WTC11 (cell line): Measurements from ENCODE around the gene CDH1. TPM values are rescaled to one million over a fixed set of nuclear protein-coding genes. Genes with fewer than 3 reads are reported as not detected.
A peak's percentile ranks its signal among the peaks of the same experiment; 100 is the strongest.

Source experiments
- ATAC-seq: fragments of 200-7000 bp; cut with Tn5 transposase; 2 replicates; pipeline ENCODE4 v1.10.0; 2021; ENCODE audit warnings: mild to moderate bottlenecking, moderate library complexity
- CTCF ChIA-PET: fragments of 300-600 bp; sonication (Branson Sonifier 250); formaldehyde crosslinking; loops from one replicate; lab custom pipeline; 2021; ENCODE audit warnings: antibody characterized with exemption; lab: Charles Lee
- POLR2A ChIA-PET: fragments of 350-600 bp; sonication (Branson Sonifier 250); formaldehyde crosslinking; loops from one replicate; lab custom pipeline; 2021; ENCODE audit warnings: antibody characterized with exemption; lab: Charles Lee
- DNase-seq: peaks from one replicate; pipeline ENCODE4 v3.0.0; 2021; ENCODE audit warnings: low spot score
- H3K27ac Mint-ChIP-seq: 2 replicates; pipeline ENCODE4 v1.8.0; 2021; ENCODE audit warnings: mixed read lengths
- H3K27me3 Mint-ChIP-seq: 2 replicates; pipeline ENCODE4 v1.8.0; 2021; ENCODE audit warnings: low read depth, mild to moderate bottlenecking, moderate library complexity, mixed read lengths
- H3K36me3 Mint-ChIP-seq: 2 replicates; pipeline ENCODE4 v1.8.0; 2021; ENCODE audit warnings: mixed read lengths
- H3K4me1 Mint-ChIP-seq: 2 replicates; pipeline ENCODE4 v1.8.0; 2022; ENCODE audit warnings: mixed read lengths
- H3K4me3 Mint-ChIP-seq: 2 replicates; pipeline ENCODE4 v1.8.0; 2021; ENCODE audit warnings: mild to moderate bottlenecking, moderate library complexity, mixed read lengths
- H3K9me3 Mint-ChIP-seq: 2 replicates; pipeline ENCODE4 v1.8.0; 2021; ENCODE audit warnings: mixed read lengths
- CREB1 ChIP-seq: sonication (generic); formaldehyde crosslinking; IDR thresholded peaks from 2 replicates; pipeline ENCODE4 v1.8.0; 2023; ENCODE audit warnings: mild to moderate bottlenecking, missing genetic modification reagents
- FOXJ3 ChIP-seq: sonication (generic); formaldehyde crosslinking; IDR thresholded peaks from 2 replicates; pipeline ENCODE4 v1.9.0; 2021; ENCODE audit warnings: missing genetic modification reagents, mild to moderate bottlenecking, borderline replicate concordance
- FOXK1 ChIP-seq: sonication (generic); formaldehyde crosslinking; IDR thresholded peaks from 2 replicates; pipeline ENCODE4 v1.8.0; 2022; ENCODE audit warnings: mild to moderate bottlenecking, moderate library complexity, missing genetic modification reagents
- FOXP1 ChIP-seq: sonication (generic); formaldehyde crosslinking; IDR thresholded peaks from 2 replicates; pipeline ENCODE4 v1.8.0; 2022; ENCODE audit warnings: missing genetic modification reagents, mild to moderate bottlenecking, moderate library complexity, borderline replicate concordance
- JUN ChIP-seq: sonication (generic); formaldehyde crosslinking; IDR thresholded peaks from 2 replicates; pipeline ENCODE4 v1.8.0; 2023; ENCODE audit warnings: mild to moderate bottlenecking, missing genetic modification reagents
- MXD4 ChIP-seq: fragments of 250-450 bp; sonication (Bioruptor Pico); IDR thresholded peaks from 2 replicates; pipeline ENCODE4 v1.8.0; 2021; ENCODE audit warnings: mild to moderate bottlenecking, moderate library complexity, borderline replicate concordance
- NR3C1 ChIP-seq: sonication (generic); formaldehyde crosslinking; conservative IDR thresholded peaks from 2 replicates; pipeline ENCODE4 v1.8.1; 2023; ENCODE audit warnings: low read depth, mild to moderate bottlenecking, missing genetic modification reagents
- RELA ChIP-seq: sonication (generic); formaldehyde crosslinking; IDR thresholded peaks from 2 replicates; pipeline ENCODE4 v1.8.1; 2022; ENCODE audit warnings: missing genetic modification reagents, mild to moderate bottlenecking, borderline replicate concordance
- SMAD3 ChIP-seq: sonication (generic); formaldehyde crosslinking; IDR thresholded peaks from 2 replicates; pipeline ENCODE4 v1.8.0; 2022; ENCODE audit warnings: missing genetic modification reagents, mild to moderate bottlenecking, borderline replicate concordance
- TCF7 ChIP-seq: sonication (generic); formaldehyde crosslinking; IDR thresholded peaks from 2 replicates; pipeline ENCODE4 v1.8.0; 2022; ENCODE audit warnings: mild to moderate bottlenecking, low read depth, missing genetic modification reagents, moderate library complexity
- ZNF416 ChIP-seq: fragments of 250-450 bp; sonication (Bioruptor Pico); IDR thresholded peaks from 2 replicates; pipeline ENCODE4 v1.9.0; 2021; ENCODE audit warnings: mild to moderate bottlenecking, inconsistent platforms
- ZNF423 ChIP-seq: fragments of 250-450 bp; sonication (Bioruptor Pico); IDR thresholded peaks from 2 replicates; pipeline ENCODE4 v2.1.2; 2022; ENCODE audit warnings: mild to moderate bottlenecking, moderate library complexity
- total RNA-seq: library from RNA; stranded (reverse); gene quantifications from 3 replicates; pipeline ENCODE4 v1.2.3, GENCODE V29; 2021
- TF ChIP-seq, protein P1 (sequence below): sonication (generic); formaldehyde crosslinking; conservative IDR thresholded peaks from 2 replicates; pipeline ENCODE4 v1.8.1; 2023; ENCODE audit warnings: mild to moderate bottlenecking, low read depth, missing genetic modification reagents, moderate library complexity
- TF ChIP-seq, protein P2 (sequence below): sonication (generic); formaldehyde crosslinking; IDR thresholded peaks from 2 replicates; pipeline ENCODE4 v1.8.1; 2022; ENCODE audit warnings: mild to moderate bottlenecking, missing genetic modification reagents, moderate library complexity, borderline replicate concordance
- TF ChIP-seq, protein P3 (sequence below): sonication (generic); formaldehyde crosslinking; IDR thresholded peaks from 2 replicates; pipeline ENCODE4 v1.8.0; 2022; ENCODE audit warnings: mild to moderate bottlenecking, missing genetic modification reagents
- TF ChIP-seq, protein P4 (sequence below): fragments of 250-450 bp; sonication (Bioruptor Pico); IDR thresholded peaks from 2 replicates; pipeline ENCODE4 v2.1.2; 2022; ENCODE audit warnings: mild to moderate bottlenecking, moderate library complexity

The CDH1 gene
- total RNA-seq, 1 experiment from 2014 or later: 278 TPM

DNA sequence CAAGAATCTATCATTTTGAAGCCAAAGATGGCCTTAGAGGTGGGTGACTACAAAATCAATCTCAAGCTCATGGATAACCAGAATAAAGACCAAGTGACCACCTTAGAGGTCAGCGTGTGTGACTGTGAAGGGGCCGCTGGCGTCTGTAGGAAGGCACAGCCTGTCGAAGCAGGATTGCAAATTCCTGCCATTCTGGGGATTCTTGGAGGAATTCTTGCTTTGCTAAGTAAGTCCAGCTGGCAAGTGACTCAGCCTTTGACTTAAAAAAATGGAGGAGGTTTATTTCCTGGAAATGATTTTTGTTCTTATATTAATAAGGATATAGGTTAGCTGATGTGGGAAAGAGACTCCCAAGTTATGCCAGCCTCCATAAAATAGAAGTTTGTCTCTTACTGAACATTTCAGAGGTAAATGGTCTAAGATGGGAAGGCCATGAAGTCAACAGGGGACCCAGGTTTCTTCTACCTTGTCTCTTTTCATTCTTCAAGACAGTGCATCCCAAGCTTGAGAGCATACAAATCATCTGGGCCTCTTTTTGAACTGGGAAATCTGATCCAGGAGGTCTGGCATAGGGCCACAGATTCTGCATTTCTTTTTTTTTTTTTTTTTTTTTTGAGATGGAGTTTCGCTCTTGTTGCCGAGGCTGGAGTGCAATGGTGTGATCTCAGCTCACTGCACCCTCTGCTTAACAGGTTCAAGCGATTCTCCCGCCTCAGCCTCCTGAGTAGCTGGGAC, 86.5 kb downstream of the CDH1 start:
- POLR2A ChIA-PET: interaction anchor here (0.6 to 1.2 kb wide), 5 partner anchors 17 to 292 kb away, joined by 3 to 5 read pairs (median 4); no protein-coding TSS in a partner anchor
- Mint-ChIP-seq H3K27me3 (no peaks in the 10 kb centered on the region), H3K36me3 (peaks cover 75% of the 10 kb centered on the region), H3K9me3 (no peaks in the 10 kb centered on the region), H3K4me3 (no peak overlapping the region), H3K27ac (peak overlapping the region; percentile 75), H3K4me1 (0 out of 2 replicates have a peak, but pooled peaks cover 5% of the 10 kb centered on the region)
- DNase-seq (peak; percentile 18), ATAC-seq (0 out of 2 replicates have a peak, but pooled peaks have one; percentile 24)
- CTCF ChIA-PET: interaction anchor here (0.7 to 1.1 kb wide), 8 partner anchors 18 to 295 kb away, joined by 3 to 4 read pairs (median 3); no protein-coding TSS in a partner anchor
- TF ChIP-seq FOXK1 (CRISPR knock-in tag): no peak
- TF ChIP-seq MXD4 (CRISPR knock-in tag): no peak
- no peak for TF ChIP-seq ZNF416 (CRISPR knock-in tag)

DNA sequence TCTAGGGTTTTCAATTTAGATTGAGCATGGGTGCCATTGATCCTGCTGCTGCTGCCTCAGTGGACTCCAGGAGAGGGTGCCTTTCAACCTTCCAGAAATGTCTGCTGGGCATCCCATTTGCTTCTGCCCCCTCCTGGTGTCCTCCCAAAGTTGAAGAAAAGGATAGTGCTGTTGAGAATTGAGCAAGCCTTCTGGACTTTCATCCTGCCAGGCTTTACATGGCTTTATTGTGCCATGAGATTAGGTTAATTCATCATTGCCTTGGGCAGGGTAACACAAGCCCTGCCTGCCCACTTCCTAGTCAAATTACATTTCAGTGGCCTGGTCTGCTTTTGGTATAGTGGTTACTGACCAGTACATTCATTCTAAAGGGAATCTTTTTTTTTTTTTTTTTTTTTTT, 88.3 kb downstream of the CDH1 start:
- CTCF ChIA-PET: no interaction called here
- no peaks in the 10 kb centered on the region for H3K9me3 Mint-ChIP-seq
- DNase-seq: no peak
- peaks cover 79% of the 10 kb centered on the region for H3K36me3 Mint-ChIP-seq
- no peak for TF ChIP-seq NR3C1 (CRISPR knock-in tag)
- TF ChIP-seq, all 79 proteins: peak for 0
- POLR2A ChIA-PET: no interaction called here
- H3K4me3 Mint-ChIP-seq: no peak overlapping the region
- 0 out of 2 replicates have a peak, but pooled peaks cover 5% of the 10 kb centered on the region for H3K4me1 Mint-ChIP-seq
- no peaks in the 10 kb centered on the region for H3K27me3 Mint-ChIP-seq
- no peak for ATAC-seq
- no peak overlapping the region for H3K27ac Mint-ChIP-seq

DNA sequence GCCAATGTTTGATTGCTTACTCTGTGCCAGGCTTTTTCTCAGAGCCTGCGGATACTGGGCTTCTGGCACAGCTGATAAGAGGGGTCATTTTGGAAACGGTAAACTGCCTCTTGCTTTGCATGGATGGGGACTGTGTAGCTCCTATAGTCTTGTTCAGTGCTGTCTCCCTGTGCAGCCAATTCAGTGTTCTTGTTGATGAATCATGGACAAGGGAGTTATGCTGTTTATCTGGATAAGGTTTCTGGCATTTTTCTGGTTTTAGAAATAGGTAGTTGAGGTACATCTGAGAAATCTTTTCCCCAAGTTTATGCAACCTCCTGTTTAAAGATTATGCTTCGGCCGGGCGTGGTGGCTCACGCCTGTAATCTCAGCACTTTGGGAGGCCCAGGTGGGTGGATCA, 89.6 kb downstream of the CDH1 start:
- no peaks in the 10 kb centered on the region for H3K9me3 Mint-ChIP-seq
- POLR2A ChIA-PET: no interaction called here
- ATAC-seq (no peak), DNase-seq (no peak)
- CTCF ChIA-PET: no interaction called here
- H3K4me3 Mint-ChIP-seq: no peak overlapping the region
- TF ChIP-seq, protein P1, sequence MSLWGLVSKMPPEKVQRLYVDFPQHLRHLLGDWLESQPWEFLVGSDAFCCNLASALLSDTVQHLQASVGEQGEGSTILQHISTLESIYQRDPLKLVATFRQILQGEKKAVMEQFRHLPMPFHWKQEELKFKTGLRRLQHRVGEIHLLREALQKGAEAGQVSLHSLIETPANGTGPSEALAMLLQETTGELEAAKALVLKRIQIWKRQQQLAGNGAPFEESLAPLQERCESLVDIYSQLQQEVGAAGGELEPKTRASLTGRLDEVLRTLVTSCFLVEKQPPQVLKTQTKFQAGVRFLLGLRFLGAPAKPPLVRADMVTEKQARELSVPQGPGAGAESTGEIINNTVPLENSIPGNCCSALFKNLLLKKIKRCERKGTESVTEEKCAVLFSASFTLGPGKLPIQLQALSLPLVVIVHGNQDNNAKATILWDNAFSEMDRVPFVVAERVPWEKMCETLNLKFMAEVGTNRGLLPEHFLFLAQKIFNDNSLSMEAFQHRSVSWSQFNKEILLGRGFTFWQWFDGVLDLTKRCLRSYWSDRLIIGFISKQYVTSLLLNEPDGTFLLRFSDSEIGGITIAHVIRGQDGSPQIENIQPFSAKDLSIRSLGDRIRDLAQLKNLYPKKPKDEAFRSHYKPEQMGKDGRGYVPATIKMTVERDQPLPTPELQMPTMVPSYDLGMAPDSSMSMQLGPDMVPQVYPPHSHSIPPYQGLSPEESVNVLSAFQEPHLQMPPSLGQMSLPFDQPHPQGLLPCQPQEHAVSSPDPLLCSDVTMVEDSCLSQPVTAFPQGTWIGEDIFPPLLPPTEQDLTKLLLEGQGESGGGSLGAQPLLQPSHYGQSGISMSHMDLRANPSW (CRISPR knock-in tag): no peak
- TF ChIP-seq FOXJ3 (CRISPR knock-in tag) (no peak), RELA (CRISPR knock-in tag) (no peak), MXD4 (CRISPR knock-in tag) (no peak), ZNF423 (CRISPR knock-in tag) (no peak), TCF7 (CRISPR knock-in tag) (no peak), FOXP1 (no peak), SMAD3 (no peak)
- TF ChIP-seq, protein P2, sequence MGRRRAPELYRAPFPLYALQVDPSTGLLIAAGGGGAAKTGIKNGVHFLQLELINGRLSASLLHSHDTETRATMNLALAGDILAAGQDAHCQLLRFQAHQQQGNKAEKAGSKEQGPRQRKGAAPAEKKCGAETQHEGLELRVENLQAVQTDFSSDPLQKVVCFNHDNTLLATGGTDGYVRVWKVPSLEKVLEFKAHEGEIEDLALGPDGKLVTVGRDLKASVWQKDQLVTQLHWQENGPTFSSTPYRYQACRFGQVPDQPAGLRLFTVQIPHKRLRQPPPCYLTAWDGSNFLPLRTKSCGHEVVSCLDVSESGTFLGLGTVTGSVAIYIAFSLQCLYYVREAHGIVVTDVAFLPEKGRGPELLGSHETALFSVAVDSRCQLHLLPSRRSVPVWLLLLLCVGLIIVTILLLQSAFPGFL: no peak
- TF ChIP-seq, protein P3, sequence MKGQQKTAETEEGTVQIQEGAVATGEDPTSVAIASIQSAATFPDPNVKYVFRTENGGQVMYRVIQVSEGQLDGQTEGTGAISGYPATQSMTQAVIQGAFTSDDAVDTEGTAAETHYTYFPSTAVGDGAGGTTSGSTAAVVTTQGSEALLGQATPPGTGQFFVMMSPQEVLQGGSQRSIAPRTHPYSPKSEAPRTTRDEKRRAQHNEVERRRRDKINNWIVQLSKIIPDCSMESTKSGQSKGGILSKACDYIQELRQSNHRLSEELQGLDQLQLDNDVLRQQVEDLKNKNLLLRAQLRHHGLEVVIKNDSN (CRISPR knock-in tag): no peak
- H3K27ac Mint-ChIP-seq: no peak overlapping the region
- 0 out of 2 replicates have a peak, but pooled peaks cover 5% of the 10 kb centered on the region for H3K4me1 Mint-ChIP-seq
- no peaks in the 10 kb centered on the region for H3K27me3 Mint-ChIP-seq
- peaks cover 73% of the 10 kb centered on the region for H3K36me3 Mint-ChIP-seq

DNA sequence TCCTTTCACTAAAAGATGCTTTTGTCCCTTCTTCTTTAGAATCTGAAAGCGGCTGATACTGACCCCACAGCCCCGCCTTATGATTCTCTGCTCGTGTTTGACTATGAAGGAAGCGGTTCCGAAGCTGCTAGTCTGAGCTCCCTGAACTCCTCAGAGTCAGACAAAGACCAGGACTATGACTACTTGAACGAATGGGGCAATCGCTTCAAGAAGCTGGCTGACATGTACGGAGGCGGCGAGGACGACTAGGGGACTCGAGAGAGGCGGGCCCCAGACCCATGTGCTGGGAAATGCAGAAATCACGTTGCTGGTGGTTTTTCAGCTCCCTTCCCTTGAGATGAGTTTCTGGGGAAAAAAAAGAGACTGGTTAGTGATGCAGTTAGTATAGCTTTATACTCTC, 96.2 kb downstream of the CDH1 start:
- ChIA-PET POLR2A (no interaction called here), CTCF (interaction anchor here (1.2 to 1.9 kb wide), 3 partner anchors 14 to 304 kb away, joined by 3 to 5 read pairs (median 4); no protein-coding TSS in a partner anchor)
- Mint-ChIP-seq H3K4me1 (no peaks in the 10 kb centered on the region), H3K4me3 (no peak overlapping the region), H3K36me3 (peaks cover 71% of the 10 kb centered on the region), H3K27ac (no peak overlapping the region), H3K9me3 (no peaks in the 10 kb centered on the region), H3K27me3 (no peaks in the 10 kb centered on the region)
- ATAC-seq (no peak), DNase-seq (no peak)
- TF ChIP-seq CREB1 (CRISPR knock-in tag): no peak
- no peak for TF ChIP-seq JUN
- TF ChIP-seq, protein P4, sequence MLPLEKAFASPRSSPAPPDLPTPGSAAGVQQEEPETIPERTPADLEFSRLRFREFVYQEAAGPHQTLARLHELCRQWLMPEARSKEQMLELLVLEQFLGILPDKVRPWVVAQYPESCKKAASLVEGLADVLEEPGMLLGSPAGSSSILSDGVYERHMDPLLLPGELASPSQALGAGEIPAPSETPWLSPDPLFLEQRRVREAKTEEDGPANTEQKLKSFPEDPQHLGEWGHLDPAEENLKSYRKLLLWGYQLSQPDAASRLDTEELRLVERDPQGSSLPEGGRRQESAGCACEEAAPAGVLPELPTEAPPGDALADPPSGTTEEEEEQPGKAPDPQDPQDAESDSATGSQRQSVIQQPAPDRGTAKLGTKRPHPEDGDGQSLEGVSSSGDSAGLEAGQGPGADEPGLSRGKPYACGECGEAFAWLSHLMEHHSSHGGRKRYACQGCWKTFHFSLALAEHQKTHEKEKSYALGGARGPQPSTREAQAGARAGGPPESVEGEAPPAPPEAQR (CRISPR knock-in tag): no peak
